ENCODE results near the gene RYR2. TPM values are rescaled to one million over a fixed set of nuclear protein-coding genes. Genes with fewer than 3 reads are reported as not detected.
A peak's percentile ranks its signal among the peaks of the same experiment; 100 is the strongest.

The RYR2 gene
- total RNA-seq, 1 donor from 2014 or later = 5.4 TPM

DNA sequence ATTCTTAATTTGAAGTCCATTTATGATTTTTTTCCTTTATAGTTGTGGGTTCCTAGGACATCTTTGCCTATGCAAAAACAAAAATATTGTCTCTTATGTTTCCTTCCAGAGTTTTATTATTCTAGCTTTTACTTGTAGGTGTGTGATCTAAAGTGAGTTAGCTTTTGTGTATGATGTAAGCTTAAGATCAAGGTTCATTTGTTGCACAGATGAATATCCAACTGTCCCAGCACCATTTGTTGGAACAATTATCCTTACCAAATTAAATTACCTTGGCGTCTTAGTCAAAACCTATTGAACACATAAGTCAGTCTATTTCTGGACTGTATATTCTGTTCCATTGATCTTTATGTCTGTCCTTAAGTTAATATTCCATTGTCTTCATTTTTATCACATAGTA, 511.1 kb downstream of the RYR2 start:
- H3K27me3 Mint-ChIP-seq (ENCODE audit: unreplicated experiment) = peaks cover 2% of the 10 kb centered on the region
- no peak overlapping the region for H3K4me3 Mint-ChIP-seq (ENCODE audit: unreplicated experiment)
- TF ChIP-seq, protein P1, sequence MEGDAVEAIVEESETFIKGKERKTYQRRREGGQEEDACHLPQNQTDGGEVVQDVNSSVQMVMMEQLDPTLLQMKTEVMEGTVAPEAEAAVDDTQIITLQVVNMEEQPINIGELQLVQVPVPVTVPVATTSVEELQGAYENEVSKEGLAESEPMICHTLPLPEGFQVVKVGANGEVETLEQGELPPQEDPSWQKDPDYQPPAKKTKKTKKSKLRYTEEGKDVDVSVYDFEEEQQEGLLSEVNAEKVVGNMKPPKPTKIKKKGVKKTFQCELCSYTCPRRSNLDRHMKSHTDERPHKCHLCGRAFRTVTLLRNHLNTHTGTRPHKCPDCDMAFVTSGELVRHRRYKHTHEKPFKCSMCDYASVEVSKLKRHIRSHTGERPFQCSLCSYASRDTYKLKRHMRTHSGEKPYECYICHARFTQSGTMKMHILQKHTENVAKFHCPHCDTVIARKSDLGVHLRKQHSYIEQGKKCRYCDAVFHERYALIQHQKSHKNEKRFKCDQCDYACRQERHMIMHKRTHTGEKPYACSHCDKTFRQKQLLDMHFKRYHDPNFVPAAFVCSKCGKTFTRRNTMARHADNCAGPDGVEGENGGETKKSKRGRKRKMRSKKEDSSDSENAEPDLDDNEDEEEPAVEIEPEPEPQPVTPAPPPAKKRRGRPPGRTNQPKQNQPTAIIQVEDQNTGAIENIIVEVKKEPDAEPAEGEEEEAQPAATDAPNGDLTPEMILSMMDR (IDR thresholded peaks at IDR 0.05; ENCODE audit: unreplicated experiment) = no peak
- H3K27ac Mint-ChIP-seq (ENCODE audit: unreplicated experiment) = no peak overlapping the region
- no peak for DNase-seq (ENCODE audit: low spot score)
- H3K36me3 Mint-ChIP-seq (ENCODE audit: low read depth, unreplicated experiment) = no peaks in the 10 kb centered on the region
- no peaks in the 10 kb centered on the region for H3K4me1 Mint-ChIP-seq (ENCODE audit: unreplicated experiment)
- H3K9me3 Mint-ChIP-seq (ENCODE audit: unreplicated experiment) = no peaks in the 10 kb centered on the region

DNA sequence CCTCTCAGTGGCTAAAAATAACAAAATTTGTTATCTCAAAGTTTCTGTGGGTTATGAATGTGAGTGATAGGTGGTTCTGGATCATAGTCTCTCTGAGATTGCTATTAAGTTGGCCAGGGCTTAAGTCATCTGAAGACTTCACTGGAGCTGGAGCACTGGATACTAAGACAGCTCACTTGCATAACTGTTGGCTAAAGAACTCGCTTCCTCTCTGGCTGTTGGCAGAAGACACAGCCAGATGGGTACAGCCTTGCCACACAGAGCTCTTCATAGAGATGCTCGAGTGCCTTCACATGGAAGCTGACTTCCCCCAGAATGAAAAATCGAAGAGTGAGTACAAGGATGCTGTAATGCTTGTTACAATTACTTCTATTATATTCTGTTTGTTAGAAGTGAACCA, 514.9 kb downstream of the RYR2 start:
- TF ChIP-seq, protein P1 (IDR thresholded peaks at IDR 0.05; ENCODE audit: unreplicated experiment) = no peak
- H3K4me1 Mint-ChIP-seq (ENCODE audit: unreplicated experiment) = no peaks in the 10 kb centered on the region
- H3K27me3 Mint-ChIP-seq (ENCODE audit: unreplicated experiment) = no peaks in the 10 kb centered on the region
- no peak overlapping the region for H3K27ac Mint-ChIP-seq (ENCODE audit: unreplicated experiment)
- DNase-seq (ENCODE audit: low spot score) = no peak
- no peaks in the 10 kb centered on the region for H3K9me3 Mint-ChIP-seq (ENCODE audit: unreplicated experiment)
- H3K36me3 Mint-ChIP-seq (ENCODE audit: low read depth, unreplicated experiment) = no peaks in the 10 kb centered on the region
- no peak overlapping the region for H3K4me3 Mint-ChIP-seq (ENCODE audit: unreplicated experiment)

DNA sequence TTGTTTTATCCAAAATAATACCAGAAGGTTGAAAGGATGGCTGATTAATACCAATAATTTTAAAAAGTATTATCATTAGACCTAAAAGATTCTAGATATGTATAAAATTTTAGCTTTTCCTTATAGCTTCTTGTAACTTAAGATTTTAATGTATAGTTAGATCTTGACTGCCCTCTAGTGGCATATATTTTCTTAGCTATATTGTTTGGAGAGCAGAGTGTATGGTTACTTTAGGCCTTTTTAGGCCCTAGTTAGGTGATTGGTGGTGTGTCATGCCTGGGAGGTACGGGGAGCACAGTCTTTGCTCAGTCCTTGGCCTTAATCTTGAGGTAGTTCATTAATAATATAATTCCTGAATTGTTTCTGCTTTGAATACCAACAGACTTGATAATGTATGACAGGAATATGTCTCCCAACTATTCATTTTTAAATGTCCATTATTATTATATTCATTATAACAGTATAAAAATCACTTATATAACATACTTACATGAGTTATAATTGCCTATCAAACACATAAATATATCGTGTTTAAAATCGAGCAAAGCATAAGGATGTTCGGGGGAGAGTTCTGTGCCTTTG, 520.3 kb downstream of the RYR2 start:
- Mint-ChIP-seq H3K36me3 (ENCODE audit: low read depth, unreplicated experiment) (no peaks in the 10 kb centered on the region), H3K4me3 (ENCODE audit: unreplicated experiment) (no peak overlapping the region), H3K27me3 (ENCODE audit: unreplicated experiment) (no peaks in the 10 kb centered on the region), H3K4me1 (ENCODE audit: unreplicated experiment) (no peaks in the 10 kb centered on the region), H3K9me3 (ENCODE audit: unreplicated experiment) (no peaks in the 10 kb centered on the region), H3K27ac (ENCODE audit: unreplicated experiment) (no peak overlapping the region)
- TF ChIP-seq, protein P1 (IDR thresholded peaks at IDR 0.05; ENCODE audit: unreplicated experiment) = peak; percentile 82
- DNase-seq (ENCODE audit: low spot score) = no peak

DNA sequence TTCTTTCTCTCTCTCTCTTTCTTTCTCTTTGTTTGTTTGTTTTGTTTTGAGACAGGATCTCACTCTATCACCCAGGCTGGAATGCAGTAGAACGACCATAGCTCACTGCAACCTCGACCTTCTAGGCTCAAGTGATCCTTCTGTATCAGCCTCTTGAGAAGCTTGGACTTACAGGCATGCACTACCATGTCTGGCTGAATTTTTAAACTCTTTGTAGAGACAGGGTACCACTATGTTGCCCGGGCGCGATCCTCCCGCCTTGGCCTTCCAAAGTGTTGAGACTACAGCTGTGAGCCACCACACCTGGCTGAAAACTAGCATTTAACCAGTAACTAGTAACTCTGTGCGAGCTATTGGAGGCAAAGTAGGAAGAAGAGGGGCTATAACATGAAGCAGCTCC, 523.3 kb downstream of the RYR2 start:
- H3K4me3 Mint-ChIP-seq (ENCODE audit: unreplicated experiment) = no peak overlapping the region
- H3K9me3 Mint-ChIP-seq (ENCODE audit: unreplicated experiment) = no peaks in the 10 kb centered on the region
- H3K36me3 Mint-ChIP-seq (ENCODE audit: low read depth, unreplicated experiment) = no peaks in the 10 kb centered on the region
- H3K27me3 Mint-ChIP-seq (ENCODE audit: unreplicated experiment) = no peaks in the 10 kb centered on the region
- TF ChIP-seq, protein P1 (IDR thresholded peaks at IDR 0.05; ENCODE audit: unreplicated experiment) = no peak
- no peaks in the 10 kb centered on the region for H3K4me1 Mint-ChIP-seq (ENCODE audit: unreplicated experiment)
- no peak overlapping the region for H3K27ac Mint-ChIP-seq (ENCODE audit: unreplicated experiment)
- DNase-seq (ENCODE audit: low spot score) = no peak

DNA sequence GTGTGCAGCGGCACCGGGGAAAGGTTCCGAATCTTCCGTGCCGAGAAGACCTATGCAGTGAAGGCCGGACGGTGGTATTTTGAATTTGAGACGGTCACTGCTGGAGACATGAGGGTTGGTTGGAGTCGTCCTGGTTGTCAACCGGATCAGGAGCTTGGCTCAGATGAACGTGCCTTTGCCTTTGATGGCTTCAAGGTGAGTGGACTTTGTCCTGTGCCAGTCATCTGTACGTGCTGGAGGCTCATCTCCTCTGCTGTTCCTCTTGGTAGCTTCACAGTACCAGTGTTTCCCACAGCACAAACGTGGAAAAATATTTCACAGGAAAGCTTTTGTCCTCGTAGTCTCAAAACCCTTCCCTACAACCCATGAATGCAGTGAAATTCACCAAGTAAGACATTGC, 524.6 kb downstream of the RYR2 start:
- H3K36me3 Mint-ChIP-seq (ENCODE audit: low read depth, unreplicated experiment) = no peaks in the 10 kb centered on the region
- no peaks in the 10 kb centered on the region for H3K4me1 Mint-ChIP-seq (ENCODE audit: unreplicated experiment)
- no peaks in the 10 kb centered on the region for H3K27me3 Mint-ChIP-seq (ENCODE audit: unreplicated experiment)
- DNase-seq (ENCODE audit: low spot score) = no peak
- TF ChIP-seq, protein P1 (IDR thresholded peaks at IDR 0.05; ENCODE audit: unreplicated experiment) = no peak
- H3K4me3 Mint-ChIP-seq (ENCODE audit: unreplicated experiment) = no peak overlapping the region
- H3K27ac Mint-ChIP-seq (ENCODE audit: unreplicated experiment) = no peak overlapping the region
- no peaks in the 10 kb centered on the region for H3K9me3 Mint-ChIP-seq (ENCODE audit: unreplicated experiment)

Measured in endothelial cell (in vitro differentiated cells).